HCT116 (cell line): Measurements from ENCODE around the gene OR51V1. TPM values are rescaled to one million over a fixed set of nuclear protein-coding genes. Genes with fewer than 3 reads are reported as not detected.

Experiments used
- ATAC-seq: fragments of 200-7000 bp; cut with Tn5 transposase; 2 replicates; pipeline ENCODE4 v1.9.1; 2020; ENCODE audit warnings: mild to moderate bottlenecking, moderate library complexity
- BruUV-seq: library from RNA; stranded (reverse); fragments of 400-500 nt; replicated peaks from 2 replicates; lab custom pipeline; 2021; lab: Mats Ljungman, UMichigan
- CTCF ChIA-PET: fragments of 300-600 bp; sonication (Branson Sonifier 250); formaldehyde crosslinking; loops from one replicate; lab custom pipeline; 2021; ENCODE audit warnings: antibody characterized with exemption; lab: Charles Lee
- POLR2A ChIA-PET: fragments of 300-600, 350-600 bp; sonication (Branson Sonifier 250); formaldehyde crosslinking; loops from one replicate; lab custom pipeline; 2021; ENCODE audit warnings: antibody characterized with exemption; lab: Charles Lee
- RAD21 ChIA-PET, 2 experiments: fragments of 300-600 bp; sonication (Branson Sonifier 250); formaldehyde crosslinking; loops; one replicate each; lab custom pipeline; 2023; ENCODE audit warnings: low total read pairs in 2 of 2; ENCODE audit not compliant: uncharacterized antibody in 2 of 2, unreplicated experiment in 2 of 2, low non-redundant PET in 1 of 2; lab: Charles Lee
- DNase-seq: peaks from one replicate; pipeline ENCODE4 v3.0.0-alpha.2; 2010; ENCODE audit warnings: low read depth, low spot score
- H2AFZ ChIP-seq: fragments of 200-600 bp; shearing (Covaris generic), sonication (generic); 2 replicates; pipeline ENCODE4 v1.6.1; 2017; ENCODE audit warnings: low read depth, mixed run types, mixed read lengths, antibody characterized with exemption, low read length; ENCODE audit not compliant: poor library complexity, severe bottlenecking
- H3K27ac ChIP-seq: 2 replicates; pipeline ENCODE4 v1.5.1; 2012; ENCODE audit warnings: low read depth, low read length
- H3K27me3 ChIP-seq: fragments of 200-600 bp; sonication (generic); 2 replicates; pipeline ENCODE4 v1.6.1; 2016; ENCODE audit warnings: mixed run types, low read length, mixed read lengths; ENCODE audit not compliant: insufficient read depth
- H3K36me3 ChIP-seq, 2 experiments: fragments of 200-500 bp in 1 of 2; fragments of 200-600 bp in 1 of 2; sonication (Bioruptor generic) in 1 of 2; sonication (generic) in 1 of 2; 2 replicates each; pipeline versions ENCODE4 v1.5.1 to v1.6.1; 2014 to 2016; ENCODE audit warnings: low read length in 2 of 2, inconsistent platforms in 1 of 2, mixed read lengths in 1 of 2, mixed run types in 1 of 2; ENCODE audit not compliant: insufficient read depth in 2 of 2, control insufficient read depth in 1 of 2
- H3K4me1 ChIP-seq, 2 experiments: fragments of 200-600 bp in 1 of 2; sonication (generic) in 1 of 2; 2 replicates each; pipeline versions ENCODE4 v1.5.1 to v1.6.1; 2012 to 2017; ENCODE audit warnings: low read length in 2 of 2, inconsistent platforms in 1 of 2, mild to moderate bottlenecking in 1 of 2, mixed read lengths in 1 of 2, mixed run types in 1 of 2, moderate library complexity in 1 of 2; ENCODE audit not compliant: insufficient read depth in 2 of 2, control insufficient read depth in 1 of 2
- H3K4me2 ChIP-seq: fragments of 200-600 bp; sonication (generic); 2 replicates; pipeline ENCODE4 v1.6.1; 2017; ENCODE audit warnings: mixed run types, low read length, mixed read lengths
- H3K4me3 ChIP-seq, 2 experiments: fragments of 200-600 bp in 1 of 2; sonication (generic) in 1 of 2; replicated peaks in 1 of 2; 2 replicates each; pipeline ENCODE4 v1.5.1; 2011 to 2016; ENCODE audit warnings: low read length in 2 of 2, control low read depth in 1 of 2, low read depth in 1 of 2, mild to moderate bottlenecking in 1 of 2, mixed read lengths in 1 of 2, mixed run types in 1 of 2
- H3K79me2 ChIP-seq: fragments of 200-600 bp; sonication (generic); 2 replicates; pipeline ENCODE4 v1.6.1; 2017; ENCODE audit warnings: mild to moderate bottlenecking, mixed run types, low read length, moderate library complexity, mixed read lengths; ENCODE audit not compliant: insufficient read depth
- H3K9ac ChIP-seq: fragments of 200-600 bp; sonication (generic); 2 replicates; pipeline ENCODE4 v1.6.1; 2016; ENCODE audit warnings: low read length, mixed read lengths
- H3K9me2 ChIP-seq: fragments of 200-600 bp; sonication (generic), shearing (Covaris generic); 2 replicates; pipeline ENCODE4 v1.6.1; 2017; ENCODE audit warnings: mixed run types, mild to moderate bottlenecking, moderate library complexity; ENCODE audit not compliant: insufficient read depth
- H3K9me3 ChIP-seq, 2 experiments: fragments of 200-500 bp in 1 of 2; fragments of 200-600 bp in 1 of 2; sonication (Bioruptor generic) in 1 of 2; sonication (generic) in 1 of 2; 2 replicates each; pipeline ENCODE4 v1.6.1; 2014 to 2017; ENCODE audit warnings: low read length in 2 of 2, mixed read lengths in 2 of 2, inconsistent platforms in 1 of 2, low read depth in 1 of 2, mild to moderate bottlenecking in 1 of 2, mixed run types in 1 of 2, moderate library complexity in 1 of 2; ENCODE audit not compliant: control insufficient read depth in 1 of 2, insufficient read depth in 1 of 2
- H4K20me1 ChIP-seq: fragments of 200-600 bp; sonication (generic), shearing (Covaris generic); 2 replicates; pipeline ENCODE4 v1.6.1; 2017; ENCODE audit warnings: mixed run types, mild to moderate bottlenecking, moderate library complexity; ENCODE audit not compliant: insufficient read depth
- CBX3 ChIP-seq: IDR thresholded peaks from 2 replicates; pipeline ENCODE4 v1.6.1; 2012; ENCODE audit warnings: low read depth
- CEBPB ChIP-seq: IDR thresholded peaks from 2 replicates; pipeline ENCODE4 v1.6.1; 2012; ENCODE audit warnings: low read depth
- EGR1 ChIP-seq: IDR thresholded peaks from 2 replicates; pipeline ENCODE4 v1.6.1; 2012; ENCODE audit warnings: low read depth
- ELF1 ChIP-seq: IDR thresholded peaks from 2 replicates; pipeline ENCODE4 v1.6.1; 2012; ENCODE audit warnings: low read depth, borderline replicate concordance
- EZH2 ChIP-seq: fragments of 200-600 bp; sonication (generic); IDR thresholded peaks from 2 replicates; pipeline ENCODE4 v1.6.1; 2017; ENCODE audit warnings: antibody characterized with exemption, mixed run types
- EZH2phosphoT487 ChIP-seq: fragments of 200-600 bp; IDR thresholded peaks from 2 replicates; pipeline ENCODE4 v1.6.1; 2018; ENCODE audit warnings: antibody characterized with exemption, borderline replicate concordance
- FOSL1 ChIP-seq: IDR thresholded peaks from 2 replicates; pipeline ENCODE4 v1.6.1; 2012; ENCODE audit warnings: low read depth
- JUND ChIP-seq: IDR thresholded peaks from 2 replicates; pipeline ENCODE4 v1.6.1; 2012
- POLR2A ChIP-seq: IDR thresholded peaks from 2 replicates; pipeline ENCODE4 v1.7.0; 2011; ENCODE audit warnings: borderline replicate concordance; ENCODE audit not compliant: insufficient read depth, insufficient read length; ENCODE audit errors: extremely low read depth
- POLR2AphosphoS5 ChIP-seq: IDR thresholded peaks from 2 replicates; pipeline ENCODE4 v1.6.1; 2011; ENCODE audit warnings: mild to moderate bottlenecking, low read depth, low read length, moderate library complexity
- RAD21 ChIP-seq: IDR thresholded peaks from 2 replicates; pipeline ENCODE4 v1.6.1; 2012; ENCODE audit warnings: low read depth, mild to moderate bottlenecking
- SIN3A ChIP-seq: IDR thresholded peaks from 2 replicates; pipeline ENCODE4 v1.6.1; 2012; ENCODE audit warnings: low read depth
- SP1 ChIP-seq: IDR thresholded peaks from 2 replicates; pipeline ENCODE4 v1.6.1; 2012; ENCODE audit warnings: low read depth
- SRF ChIP-seq: IDR thresholded peaks from 2 replicates; pipeline ENCODE4 v1.6.1; 2012; ENCODE audit warnings: low read depth
- YY1 ChIP-seq: IDR thresholded peaks from 2 replicates; pipeline ENCODE4 v1.6.1; 2011; ENCODE audit warnings: low read length, low read depth, moderate library complexity, mild to moderate bottlenecking; ENCODE audit not compliant: insufficient replicate concordance; ENCODE audit errors: extremely low read depth
- ZNF274 ChIP-seq: fragments of 200-500 bp; sonication (Bioruptor generic); IDR thresholded peaks from 2 replicates; pipeline ENCODE4 v1.6.1; 2014; ENCODE audit warnings: mild to moderate bottlenecking, low read depth, low read length, inconsistent platforms
- intact Hi-C: fragments of 100-400 bp; cut with micrococcal nuclease; formaldehyde crosslinking; loops from 2 replicates; pipeline ENCODE4 v1.10.0; 2022
- total RNA-seq: library from RNA; stranded (reverse); gene quantifications from one replicate; pipeline ENCODE4 v1.2.1, GENCODE V29; 2021; ENCODE audit not compliant: unreplicated experiment
- TF ChIP-seq, protein P1 (sequence below): IDR thresholded peaks from 2 replicates; pipeline ENCODE4 v1.6.1; 2012
- TF ChIP-seq, protein P2 (sequence below): IDR thresholded peaks from 2 replicates; pipeline ENCODE4 v1.6.1; 2011; ENCODE audit warnings: mild to moderate bottlenecking, low read length, moderate library complexity; ENCODE audit not compliant: insufficient replicate concordance; ENCODE audit errors: extremely low read depth

Gene OR51V1
- total RNA-seq, 1 experiment from 2014 or later, result not detected

DNA sequence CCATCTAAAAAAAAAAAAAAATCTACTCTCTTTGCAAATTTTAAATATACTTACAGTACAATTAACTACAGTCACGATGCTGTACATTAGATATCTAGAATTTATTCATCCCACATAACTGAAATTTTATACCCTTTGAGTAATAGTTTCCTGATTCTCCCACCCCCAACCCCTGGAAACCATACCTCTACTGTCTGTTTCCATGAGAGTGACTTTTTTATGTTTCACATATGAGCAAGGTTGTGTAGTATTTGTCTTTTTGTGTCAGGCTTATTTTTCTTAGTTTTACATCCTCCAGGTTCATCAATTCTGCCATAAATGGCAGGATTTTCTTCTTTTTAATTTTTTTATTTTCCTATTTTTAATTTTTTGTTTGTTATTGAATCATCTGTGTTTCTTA lies 23.2 kb upstream of the OR51V1 start:
- Histone ChIP-seq H3K9ac (no peak overlapping the region), H3K27ac (no peak overlapping the region), H3K4me3 (no peak overlapping the region), H2AFZ (no peak overlapping the region), H3K9me3 (no peaks in the 10 kb centered on the region), H3K27me3 (no peaks in the 10 kb centered on the region), H3K79me2 (no peaks in the 10 kb centered on the region), H3K36me3 (no peaks in the 10 kb centered on the region), H3K4me2 (no peak overlapping the region), H3K9me2 (no peaks in the 10 kb centered on the region), H4K20me1 (no peaks in the 10 kb centered on the region), H3K4me1 (no peaks in the 10 kb centered on the region)
- DNase-seq (no peak), ATAC-seq (no peak)
- intact Hi-C loops, result no loop called here
- ChIA-PET RAD21 (no interaction called here), CTCF (no interaction called here), POLR2A (no interaction called here)
- no TSS peak for BruUV-seq
- TF ChIP-seq, protein P1, sequence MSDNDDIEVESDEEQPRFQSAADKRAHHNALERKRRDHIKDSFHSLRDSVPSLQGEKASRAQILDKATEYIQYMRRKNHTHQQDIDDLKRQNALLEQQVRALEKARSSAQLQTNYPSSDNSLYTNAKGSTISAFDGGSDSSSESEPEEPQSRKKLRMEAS, result no peak
- TF ChIP-seq POLR2AphosphoS5 (no peak), ZNF274 (no peak), EZH2 (no peak), SIN3A (no peak), JUND (no peak)

DNA sequence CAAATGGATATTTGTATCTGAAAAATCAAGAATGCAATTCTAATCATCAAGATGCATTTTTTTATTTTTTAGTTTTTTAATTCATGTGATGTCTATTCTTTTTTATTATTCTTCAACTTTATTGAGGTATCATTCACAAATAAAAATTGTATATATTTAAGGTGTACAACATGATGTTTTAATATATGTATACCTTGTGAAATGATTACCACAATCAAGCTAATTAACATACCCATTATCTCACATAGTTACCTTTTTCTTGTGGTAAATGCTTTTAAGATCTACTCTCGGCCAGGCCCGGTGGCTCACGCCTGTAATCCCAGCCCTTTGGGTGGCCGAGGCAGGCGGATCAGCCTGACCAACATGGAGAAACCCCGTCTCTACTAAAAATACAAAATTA lies 22.7 kb upstream of the OR51V1 start:
- Histone ChIP-seq H3K4me1 (no peaks in the 10 kb centered on the region), H2AFZ (no peak overlapping the region), H3K4me2 (no peak overlapping the region), H3K27me3 (no peaks in the 10 kb centered on the region), H3K9me3 (no peaks in the 10 kb centered on the region), H3K79me2 (no peaks in the 10 kb centered on the region), H3K27ac (no peak overlapping the region), H3K9ac (no peak overlapping the region), H3K36me3 (no peaks in the 10 kb centered on the region), H3K4me3 (no peak overlapping the region), H4K20me1 (no peaks in the 10 kb centered on the region), H3K9me2 (no peaks in the 10 kb centered on the region)
- RAD21 ChIA-PET, result no interaction called here
- no peak for ATAC-seq
- no peak for TF ChIP-seq ZNF274
- no peak for TF ChIP-seq RAD21
- no peak for TF ChIP-seq SIN3A
- TF ChIP-seq EGR1, result no peak
- TF ChIP-seq FOSL1, result no peak
- TF ChIP-seq POLR2A, result no peak
- no peak for TF ChIP-seq JUND
- TF ChIP-seq, protein P1, result no peak
- no peak for TF ChIP-seq ELF1
- TF ChIP-seq EZH2, result no peak
- no peak for TF ChIP-seq CBX3
- no peak for TF ChIP-seq SP1
- no peak for TF ChIP-seq SRF
- TF ChIP-seq CEBPB, result no peak
- no peak for TF ChIP-seq YY1
- TF ChIP-seq, protein P2, sequence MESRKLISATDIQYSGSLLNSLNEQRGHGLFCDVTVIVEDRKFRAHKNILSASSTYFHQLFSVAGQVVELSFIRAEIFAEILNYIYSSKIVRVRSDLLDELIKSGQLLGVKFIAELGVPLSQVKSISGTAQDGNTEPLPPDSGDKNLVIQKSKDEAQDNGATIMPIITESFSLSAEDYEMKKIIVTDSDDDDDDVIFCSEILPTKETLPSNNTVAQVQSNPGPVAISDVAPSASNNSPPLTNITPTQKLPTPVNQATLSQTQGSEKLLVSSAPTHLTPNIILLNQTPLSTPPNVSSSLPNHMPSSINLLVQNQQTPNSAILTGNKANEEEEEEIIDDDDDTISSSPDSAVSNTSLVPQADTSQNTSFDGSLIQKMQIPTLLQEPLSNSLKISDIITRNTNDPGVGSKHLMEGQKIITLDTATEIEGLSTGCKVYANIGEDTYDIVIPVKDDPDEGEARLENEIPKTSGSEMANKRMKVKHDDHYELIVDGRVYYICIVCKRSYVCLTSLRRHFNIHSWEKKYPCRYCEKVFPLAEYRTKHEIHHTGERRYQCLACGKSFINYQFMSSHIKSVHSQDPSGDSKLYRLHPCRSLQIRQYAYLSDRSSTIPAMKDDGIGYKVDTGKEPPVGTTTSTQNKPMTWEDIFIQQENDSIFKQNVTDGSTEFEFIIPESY, result no peak
- TF ChIP-seq EZH2phosphoT487, result no peak
- no peak for DNase-seq
- CTCF ChIA-PET, result no interaction called here
- POLR2A ChIA-PET, result no interaction called here
- BruUV-seq, result no TSS peak
- intact Hi-C loops, result no loop called here
